ENCODE results near the gene KLHL21.

The KLHL21 gene

GRCh38 chr1:6546326-6546725 is 56.3 kb downstream of the KLHL21 start:
- DNase-seq: no peak

- DNase-seq: no peak
These were observed 57.2 kb downstream of the KLHL21 start for GRCh38 chr1:6545276-6546112.

GRCh38 chr1:6544831-6545230 is 57.8 kb downstream of the KLHL21 start:
- no peak for DNase-seq
